ENCODE data around the gene FAM120A. TPM values are rescaled to one million over a fixed set of nuclear protein-coding genes. Genes with fewer than 3 reads are reported as not detected.

The FAM120A gene
- total and polyA plus RNA-seq, 2 of the 13 experiments (the other 11 are each of a cell fraction or from before 2014, with no cell fraction given): 41.3 to 44.4 TPM

DNA sequence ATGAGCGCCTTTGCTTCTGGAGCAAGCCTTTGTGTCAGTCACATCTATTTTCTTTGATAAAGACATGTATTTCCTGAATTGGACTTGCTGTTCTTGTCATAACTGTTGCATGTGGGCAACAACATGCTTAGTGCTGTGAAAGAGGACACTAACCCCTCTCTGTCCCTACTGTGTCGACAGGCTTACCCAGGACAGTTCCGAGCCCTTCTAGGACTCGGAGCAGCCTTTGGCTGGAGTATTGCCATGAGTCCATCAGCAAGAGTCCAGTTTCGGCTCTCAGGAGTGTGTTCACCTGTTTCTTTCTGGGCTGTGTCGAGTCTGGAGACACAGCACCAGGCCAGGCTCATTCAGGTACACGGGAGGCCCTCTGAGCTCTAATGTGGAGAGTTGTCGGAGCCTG is 88.8 kb downstream of the FAM120A start (continued):
- TF ChIP-seq ZSCAN9 (CRISPR knock-in tag; IDR thresholded peaks at IDR 0.05; ENCODE audit: borderline replicate concordance) (no peak), NRL (CRISPR knock-in tag; IDR thresholded peaks at IDR 0.05; ENCODE audit: borderline replicate concordance) (no peak)

DNA sequence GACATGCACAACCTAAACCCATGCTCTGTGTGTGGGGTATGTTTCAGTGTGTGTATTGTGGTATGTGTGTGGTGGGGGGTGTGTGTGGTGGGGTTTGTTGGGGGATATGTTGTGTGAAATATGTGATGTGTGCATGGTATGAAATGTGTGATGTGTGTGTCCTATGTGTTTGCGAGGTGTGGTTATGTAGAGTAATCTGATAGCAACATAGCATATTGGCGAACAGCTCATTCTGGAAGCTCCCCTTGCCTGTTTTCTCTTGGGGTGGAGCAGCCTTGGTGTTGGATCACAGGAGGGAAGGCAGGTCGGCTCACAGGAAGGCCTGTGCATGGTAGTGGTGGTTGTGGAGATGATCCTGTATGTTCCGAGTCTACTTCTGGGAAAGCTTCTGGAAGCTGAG is 89.5 kb downstream of the FAM120A start:
- H3K27ac ChIP-seq (ENCODE audit: extremely low read length, insufficient read depth, low read length): no peak overlapping the region
- H3K4me2 ChIP-seq (ENCODE audit: low read depth, low read length): no peak overlapping the region
- POLR2A ChIA-PET: no interaction called here
- 88% methylated on average over 4 of the region's 4 CpGs for WGBS (ENCODE audit: low lambda C conversion rate)
- ATAC-seq (no peak), DNase-seq (ENCODE audit: low spot score) (no peak), FAIRE-seq (no peak)
- no peaks in the 10 kb centered on the region for H4K20me1 ChIP-seq (ENCODE audit: insufficient read depth, low read length)
- no peaks in the 10 kb centered on the region for H3K79me2 ChIP-seq (ENCODE audit: insufficient read depth, low read length)
- no TSS peak for BruUV-seq (replicated peaks)
- no peak for TF ChIP-seq ZC3H13 (CRISPR knock-in tag; IDR thresholded peaks at IDR 0.05)
- TF ChIP-seq, protein P1, sequence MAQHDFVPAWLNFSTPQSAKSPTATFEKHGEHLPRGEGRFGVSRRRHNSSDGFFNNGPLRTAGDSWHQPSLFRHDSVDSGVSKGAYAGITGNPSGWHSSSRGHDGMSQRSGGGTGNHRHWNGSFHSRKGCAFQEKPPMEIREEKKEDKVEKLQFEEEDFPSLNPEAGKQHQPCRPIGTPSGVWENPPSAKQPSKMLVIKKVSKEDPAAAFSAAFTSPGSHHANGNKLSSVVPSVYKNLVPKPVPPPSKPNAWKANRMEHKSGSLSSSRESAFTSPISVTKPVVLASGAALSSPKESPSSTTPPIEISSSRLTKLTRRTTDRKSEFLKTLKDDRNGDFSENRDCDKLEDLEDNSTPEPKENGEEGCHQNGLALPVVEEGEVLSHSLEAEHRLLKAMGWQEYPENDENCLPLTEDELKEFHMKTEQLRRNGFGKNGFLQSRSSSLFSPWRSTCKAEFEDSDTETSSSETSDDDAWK (CRISPR knock-in tag; IDR thresholded peaks at IDR 0.05): no peak
- no peak for TF ChIP-seq ZNF136 (CRISPR knock-in tag; IDR thresholded peaks at IDR 0.05; ENCODE audit: low read depth)
- TF ChIP-seq, protein P2, sequence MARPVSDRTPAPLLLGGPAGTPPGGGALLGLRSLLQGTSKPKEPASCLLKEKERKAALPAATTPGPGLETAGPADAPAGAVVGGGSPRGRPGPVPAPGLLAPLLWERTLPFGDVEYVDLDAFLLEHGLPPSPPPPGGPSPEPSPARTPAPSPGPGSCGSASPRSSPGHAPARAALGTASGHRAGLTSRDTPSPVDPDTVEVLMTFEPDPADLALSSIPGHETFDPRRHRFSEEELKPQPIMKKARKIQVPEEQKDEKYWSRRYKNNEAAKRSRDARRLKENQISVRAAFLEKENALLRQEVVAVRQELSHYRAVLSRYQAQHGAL (CRISPR knock-in tag; IDR thresholded peaks at IDR 0.05; ENCODE audit: not compliant biosample characterization): no peak
- no peak for TF ChIP-seq ZNF790 (CRISPR knock-in tag; IDR thresholded peaks at IDR 0.05; ENCODE audit: borderline replicate concordance)
- TF ChIP-seq RBM39 (IDR thresholded peaks at IDR 0.05; ENCODE audit: low read depth, low read length, poor library complexity, severe bottlenecking): no peak
- no peak for TF ChIP-seq ZNF235 (CRISPR knock-in tag; IDR thresholded peaks at IDR 0.05; ENCODE audit: borderline replicate concordance)
- no peak for TF ChIP-seq IKZF4 (CRISPR knock-in tag; IDR thresholded peaks at IDR 0.05; ENCODE audit: borderline replicate concordance, low read depth, not compliant biosample characterization)
- no peak for TF ChIP-seq GTF3A (CRISPR knock-in tag; conservative IDR thresholded peaks at IDR 0.05)
- TF ChIP-seq, protein P3, sequence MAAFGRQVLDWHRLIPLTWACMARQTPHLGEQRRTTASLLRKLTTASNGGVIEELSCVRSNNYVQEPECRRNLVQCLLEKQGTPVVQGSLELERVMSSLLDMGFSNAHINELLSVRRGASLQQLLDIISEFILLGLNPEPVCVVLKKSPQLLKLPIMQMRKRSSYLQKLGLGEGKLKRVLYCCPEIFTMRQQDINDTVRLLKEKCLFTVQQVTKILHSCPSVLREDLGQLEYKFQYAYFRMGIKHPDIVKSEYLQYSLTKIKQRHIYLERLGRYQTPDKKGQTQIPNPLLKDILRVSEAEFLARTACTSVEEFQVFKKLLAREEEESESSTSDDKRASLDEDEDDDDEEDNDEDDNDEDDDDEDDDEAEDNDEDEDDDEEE (CRISPR knock-in tag; IDR thresholded peaks at IDR 0.05): no peak
- no peak for TF ChIP-seq HNRNPK (IDR thresholded peaks at IDR 0.05; ENCODE audit: low read depth, low read length, poor library complexity, severe bottlenecking)
- no peak for TF ChIP-seq ZNF598 (CRISPR knock-in tag; IDR thresholded peaks at IDR 0.05; ENCODE audit: borderline replicate concordance)
- TF ChIP-seq, protein P4, sequence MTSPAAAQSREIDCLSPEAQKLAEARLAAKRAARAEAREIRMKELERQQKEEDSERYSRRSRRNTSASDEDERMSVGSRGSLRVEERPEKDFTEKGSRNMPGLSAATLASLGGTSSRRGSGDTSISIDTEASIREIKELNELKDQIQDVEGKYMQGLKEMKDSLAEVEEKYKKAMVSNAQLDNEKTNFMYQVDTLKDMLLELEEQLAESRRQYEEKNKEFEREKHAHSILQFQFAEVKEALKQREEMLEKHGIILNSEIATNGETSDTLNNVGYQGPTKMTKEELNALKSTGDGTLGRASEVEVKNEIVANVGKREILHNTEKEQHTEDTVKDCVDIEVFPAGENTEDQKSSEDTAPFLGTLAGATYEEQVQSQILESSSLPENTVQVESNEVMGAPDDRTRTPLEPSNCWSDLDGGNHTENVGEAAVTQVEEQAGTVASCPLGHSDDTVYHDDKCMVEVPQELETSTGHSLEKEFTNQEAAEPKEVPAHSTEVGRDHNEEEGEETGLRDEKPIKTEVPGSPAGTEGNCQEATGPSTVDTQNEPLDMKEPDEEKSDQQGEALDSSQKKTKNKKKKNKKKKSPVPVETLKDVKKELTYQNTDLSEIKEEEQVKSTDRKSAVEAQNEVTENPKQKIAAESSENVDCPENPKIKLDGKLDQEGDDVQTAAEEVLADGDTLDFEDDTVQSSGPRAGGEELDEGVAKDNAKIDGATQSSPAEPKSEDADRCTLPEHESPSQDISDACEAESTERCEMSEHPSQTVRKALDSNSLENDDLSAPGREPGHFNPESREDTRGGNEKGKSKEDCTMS (CRISPR knock-in tag; conservative IDR thresholded peaks at IDR 0.05): no peak
- no peak for TF ChIP-seq SAP130 (CRISPR knock-in tag; IDR thresholded peaks at IDR 0.05; ENCODE audit: low read depth)
- H2AFZ ChIP-seq (ENCODE audit: low read length): no peak overlapping the region
- no peak overlapping the region for H3K4me3 ChIP-seq (replicated peaks in 1 of 3; ENCODE audit: insufficient read depth in 1 of 3, low read depth in 2 of 3, low read length in 3 of 3)
- H3K4me1 ChIP-seq (ENCODE audit: insufficient read depth, low read length): no peaks in the 10 kb centered on the region
- H3K9ac ChIP-seq (ENCODE audit: insufficient read depth, low read depth, low read length): no peak overlapping the region
- CTCF ChIA-PET (ENCODE audit: low intra/inter-chr PET ratio, low total read pairs): no interaction called here
- no peaks in the 10 kb centered on the region for H3K27me3 ChIP-seq (ENCODE audit: control insufficient read depth in 1 of 2, insufficient read depth in 2 of 2, low read length in 2 of 2)
- H3K36me3 ChIP-seq (replicated peaks in 1 of 2; ENCODE audit: control insufficient read depth in 1 of 2, insufficient read depth in 2 of 2, low read length in 2 of 2): peaks cover 15 to 61% of the 10 kb centered on the region in 2 experiments
- in situ Hi-C loops (cut with HindIII; ENCODE audit: extremely low pct_ligation_motif_present, low pct_unique_long_range_greater_than_20kb) (no loop called here), intact Hi-C loops (cut with micrococcal nuclease; ENCODE audit: unreplicated experiment) (no loop called here)
- H3K9me3 ChIP-seq (ENCODE audit: low read length): no peaks in the 10 kb centered on the region

Data from HepG2 (cell line).